ENCODE measurements around the gene CLIC4.
"Not testable (repeated sequence)": the region's sequence is repeated elsewhere in the genome, so short reads cannot be mapped to it uniquely, and the experiment has no call there.

Gene CLIC4

DNA sequence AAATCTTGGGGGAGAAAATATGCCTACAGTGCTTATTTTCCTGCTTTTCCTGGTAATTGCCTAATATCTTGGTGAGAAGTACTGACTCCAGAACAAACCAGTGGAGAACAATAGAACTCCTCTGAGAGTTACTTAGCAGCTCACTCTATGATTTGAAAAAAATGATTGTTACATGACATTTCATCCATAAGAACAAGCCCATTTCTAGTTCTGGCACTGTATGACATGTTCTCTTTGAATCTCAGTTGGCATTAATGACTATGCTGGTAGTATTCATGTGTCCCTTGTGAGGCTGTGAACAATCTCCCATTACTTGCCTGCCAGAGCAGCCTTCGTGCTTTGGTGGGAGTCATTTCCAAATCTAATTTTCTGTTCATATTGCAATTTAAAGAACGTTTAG lies 58.0 kb downstream of the CLIC4 start:
- Histone ChIP-seq H3K27me3 (replicated peaks; ENCODE audit: control insufficient read depth, insufficient read depth, low read length, poor library complexity, severe bottlenecking) (no peaks in the 10 kb centered on the region), H3K4me3 (ENCODE audit: insufficient read depth, low read depth, low read length, poor library complexity, severe bottlenecking) (no peak overlapping the region), H3K4me1 (ENCODE audit: control insufficient read depth, insufficient read depth, low read length, poor library complexity, severe bottlenecking) (no peaks in the 10 kb centered on the region), H3K27ac (ENCODE audit: insufficient read depth, low read length, poor library complexity, severe bottlenecking) (no peak overlapping the region), H3K9me3 (ENCODE audit: control insufficient read depth, low read length) (no peaks in the 10 kb centered on the region), H3K36me3 (ENCODE audit: control insufficient read depth, insufficient read depth, low read length) (no peaks in the 10 kb centered on the region)
- DNase-seq: no peak

- DNase-seq: no peak
- Histone ChIP-seq H3K27me3 (replicated peaks; ENCODE audit: control insufficient read depth, insufficient read depth, low read length, poor library complexity, severe bottlenecking) (no peaks in the 10 kb centered on the region), H3K9me3 (ENCODE audit: control insufficient read depth, low read length) (no peaks in the 10 kb centered on the region), H3K27ac (ENCODE audit: insufficient read depth, low read length, poor library complexity, severe bottlenecking) (no peak overlapping the region), H3K36me3 (ENCODE audit: control insufficient read depth, insufficient read depth, low read length) (no peaks in the 10 kb centered on the region), H3K4me3 (ENCODE audit: insufficient read depth, low read depth, low read length, poor library complexity, severe bottlenecking) (no peak overlapping the region), H3K4me1 (ENCODE audit: control insufficient read depth, insufficient read depth, low read length, poor library complexity, severe bottlenecking) (no peaks in the 10 kb centered on the region)
Observed at GRCh38 chr1:24803987-24804530, 58.8 kb downstream of the CLIC4 start.

- H3K27ac ChIP-seq (ENCODE audit: insufficient read depth, low read length, poor library complexity, severe bottlenecking): no peak overlapping the region
- H3K36me3 ChIP-seq (ENCODE audit: control insufficient read depth, insufficient read depth, low read length): no peaks in the 10 kb centered on the region
- no peaks in the 10 kb centered on the region for H3K9me3 ChIP-seq (ENCODE audit: control insufficient read depth, low read length)
- DNase-seq: no peak
- H3K27me3 ChIP-seq (replicated peaks; ENCODE audit: control insufficient read depth, insufficient read depth, low read length, poor library complexity, severe bottlenecking): no peaks in the 10 kb centered on the region
- H3K4me3 ChIP-seq (ENCODE audit: insufficient read depth, low read depth, low read length, poor library complexity, severe bottlenecking): no peak overlapping the region
- H3K4me1 ChIP-seq (ENCODE audit: control insufficient read depth, insufficient read depth, low read length, poor library complexity, severe bottlenecking): no peaks in the 10 kb centered on the region
Observed at GRCh38 chr1:24805534-24806301, 60.5 kb downstream of the CLIC4 start.

- Histone ChIP-seq H3K4me3 (ENCODE audit: insufficient read depth, low read depth, low read length, poor library complexity, severe bottlenecking) (no peak overlapping the region), H3K4me1 (ENCODE audit: control insufficient read depth, insufficient read depth, low read length, poor library complexity, severe bottlenecking) (no peaks in the 10 kb centered on the region), H3K27ac (ENCODE audit: insufficient read depth, low read length, poor library complexity, severe bottlenecking) (no peak overlapping the region), H3K9me3 (ENCODE audit: control insufficient read depth, low read length) (no peaks in the 10 kb centered on the region), H3K27me3 (replicated peaks; ENCODE audit: control insufficient read depth, insufficient read depth, low read length, poor library complexity, severe bottlenecking) (no peaks in the 10 kb centered on the region), H3K36me3 (ENCODE audit: control insufficient read depth, insufficient read depth, low read length) (no peaks in the 10 kb centered on the region)
- DNase-seq: no peak
Observed at GRCh38 chr1:24806588-24806987, 61.3 kb downstream of the CLIC4 start.

DNA sequence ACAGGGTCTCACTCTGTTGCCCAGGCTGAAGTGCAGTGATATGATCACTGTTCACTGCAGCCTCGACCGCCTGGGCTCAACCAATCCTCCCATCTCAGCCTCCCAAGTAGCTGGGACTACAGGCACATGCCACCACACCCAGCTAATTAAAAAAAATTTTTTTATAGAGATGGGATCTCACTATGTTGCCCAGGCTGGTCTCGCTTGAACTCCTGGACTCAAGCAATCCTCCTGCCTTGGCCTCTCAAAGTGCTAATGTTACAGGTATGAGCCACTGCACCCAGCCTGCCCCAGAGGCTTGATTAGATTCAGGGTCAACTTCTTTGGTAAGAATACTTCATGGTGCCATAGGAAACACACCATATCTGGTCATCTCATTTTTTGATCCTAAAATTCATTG lies 66.2 kb downstream of the CLIC4 start:
- DNase-seq; H3K27ac ChIP-seq (ENCODE audit: insufficient read depth, low read length, poor library complexity, severe bottlenecking); H3K4me1 ChIP-seq (ENCODE audit: control insufficient read depth, insufficient read depth, low read length, poor library complexity, severe bottlenecking); H3K9me3 ChIP-seq (ENCODE audit: control insufficient read depth, low read length); H3K4me3 ChIP-seq (ENCODE audit: insufficient read depth, low read depth, low read length, poor library complexity, severe bottlenecking); H3K27me3 ChIP-seq (replicated peaks; ENCODE audit: control insufficient read depth, insufficient read depth, low read length, poor library complexity, severe bottlenecking); H3K36me3 ChIP-seq (ENCODE audit: control insufficient read depth, insufficient read depth, low read length): not testable (repeated sequence)

GRCh38 chr1:24820221-24820620 lies 75.0 kb downstream of the CLIC4 start:
- not testable (repeated sequence) for H3K9me3 ChIP-seq (ENCODE audit: control insufficient read depth, low read length); DNase-seq; H3K27me3 ChIP-seq (replicated peaks; ENCODE audit: control insufficient read depth, insufficient read depth, low read length, poor library complexity, severe bottlenecking); H3K36me3 ChIP-seq (ENCODE audit: control insufficient read depth, insufficient read depth, low read length); H3K4me3 ChIP-seq (ENCODE audit: insufficient read depth, low read depth, low read length, poor library complexity, severe bottlenecking); H3K27ac ChIP-seq (ENCODE audit: insufficient read depth, low read length, poor library complexity, severe bottlenecking); H3K4me1 ChIP-seq (ENCODE audit: control insufficient read depth, insufficient read depth, low read length, poor library complexity, severe bottlenecking)

DNA sequence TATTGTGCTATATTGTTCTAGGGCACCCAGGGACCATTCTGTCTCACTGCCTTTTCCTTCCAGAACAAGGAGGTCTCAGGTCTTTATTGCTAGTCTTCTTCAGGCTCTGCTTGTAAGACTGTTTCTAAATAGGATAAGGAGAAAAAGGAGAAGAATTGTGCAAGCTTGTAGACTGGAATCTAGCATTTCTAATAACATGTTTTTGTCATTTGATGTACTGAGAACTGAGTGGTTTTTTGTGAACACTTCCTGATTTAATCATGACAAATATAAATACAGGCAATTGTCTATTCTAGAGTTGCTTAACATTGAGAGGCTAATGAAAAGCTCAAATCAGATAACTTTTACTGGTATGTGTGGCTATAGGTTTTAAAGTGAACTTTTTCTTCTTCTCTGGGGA lies 77.6 kb downstream of the CLIC4 start:
- H3K27ac ChIP-seq (ENCODE audit: insufficient read depth, low read length, poor library complexity, severe bottlenecking): no peak overlapping the region
- H3K36me3 ChIP-seq (ENCODE audit: control insufficient read depth, insufficient read depth, low read length): no peaks in the 10 kb centered on the region
- H3K9me3 ChIP-seq (ENCODE audit: control insufficient read depth, low read length): no peaks in the 10 kb centered on the region
- H3K4me3 ChIP-seq (ENCODE audit: insufficient read depth, low read depth, low read length, poor library complexity, severe bottlenecking): no peak overlapping the region
- H3K27me3 ChIP-seq (replicated peaks; ENCODE audit: control insufficient read depth, insufficient read depth, low read length, poor library complexity, severe bottlenecking): no peaks in the 10 kb centered on the region
- DNase-seq: no peak
- H3K4me1 ChIP-seq (ENCODE audit: control insufficient read depth, insufficient read depth, low read length, poor library complexity, severe bottlenecking): no peaks in the 10 kb centered on the region

DNA sequence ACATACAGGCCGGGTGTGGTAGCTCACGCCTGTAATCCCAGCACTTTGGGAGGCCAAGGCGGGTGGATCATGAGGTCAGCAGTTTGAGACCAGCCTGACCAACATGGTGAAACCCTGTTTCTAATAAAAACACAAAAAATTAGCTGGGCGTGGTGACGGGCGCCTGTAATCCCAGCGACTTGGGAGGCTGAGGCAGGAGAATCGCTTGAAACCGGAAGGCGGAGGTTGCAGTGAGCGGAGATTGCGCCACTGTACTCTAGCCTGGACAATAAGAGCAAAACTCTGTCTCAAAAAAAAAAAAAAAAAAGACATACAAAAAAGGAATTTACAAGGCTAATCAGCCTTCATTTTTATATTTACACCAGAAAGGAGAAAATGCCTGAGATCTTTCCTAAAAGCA lies 78.2 kb downstream of the CLIC4 start:
- H3K36me3 ChIP-seq (ENCODE audit: control insufficient read depth, insufficient read depth, low read length); H3K27me3 ChIP-seq (replicated peaks; ENCODE audit: control insufficient read depth, insufficient read depth, low read length, poor library complexity, severe bottlenecking); H3K4me1 ChIP-seq (ENCODE audit: control insufficient read depth, insufficient read depth, low read length, poor library complexity, severe bottlenecking); H3K27ac ChIP-seq (ENCODE audit: insufficient read depth, low read length, poor library complexity, severe bottlenecking); H3K4me3 ChIP-seq (ENCODE audit: insufficient read depth, low read depth, low read length, poor library complexity, severe bottlenecking); DNase-seq; H3K9me3 ChIP-seq (ENCODE audit: control insufficient read depth, low read length): not testable (repeated sequence)

DNA sequence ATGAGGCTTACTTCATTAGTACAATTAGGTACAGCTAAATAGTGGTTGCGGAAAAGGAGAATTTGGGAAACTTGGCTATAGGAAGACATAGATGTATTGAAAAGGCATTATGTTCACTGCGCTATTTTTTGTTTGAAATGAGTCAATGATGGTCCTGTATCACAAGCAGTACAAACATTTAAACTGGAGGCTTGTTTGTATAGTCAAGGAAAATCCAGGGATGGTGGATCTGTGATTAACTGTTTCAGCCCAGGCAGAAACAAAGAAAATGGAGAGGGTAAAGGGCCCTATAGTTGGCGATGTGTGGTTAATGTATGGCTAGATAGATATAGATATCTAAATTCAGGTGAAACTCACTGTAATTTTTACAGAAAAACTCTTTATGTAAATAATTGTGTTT lies 79.9 kb downstream of the CLIC4 start:
- no peaks in the 10 kb centered on the region for H3K4me1 ChIP-seq (ENCODE audit: control insufficient read depth, insufficient read depth, low read length, poor library complexity, severe bottlenecking)
- H3K27me3 ChIP-seq (replicated peaks; ENCODE audit: control insufficient read depth, insufficient read depth, low read length, poor library complexity, severe bottlenecking): no peaks in the 10 kb centered on the region
- H3K27ac ChIP-seq (ENCODE audit: insufficient read depth, low read length, poor library complexity, severe bottlenecking): no peak overlapping the region
- no peak overlapping the region for H3K4me3 ChIP-seq (ENCODE audit: insufficient read depth, low read depth, low read length, poor library complexity, severe bottlenecking)
- no peaks in the 10 kb centered on the region for H3K9me3 ChIP-seq (ENCODE audit: control insufficient read depth, low read length)
- no peak for DNase-seq
- H3K36me3 ChIP-seq (ENCODE audit: control insufficient read depth, insufficient read depth, low read length): no peaks in the 10 kb centered on the region

GRCh38 chr1:24826510-24826909 lies 81.3 kb downstream of the CLIC4 start:
- no peak for DNase-seq
- Histone ChIP-seq H3K27me3 (replicated peaks; ENCODE audit: control insufficient read depth, insufficient read depth, low read length, poor library complexity, severe bottlenecking) (no peaks in the 10 kb centered on the region), H3K9me3 (ENCODE audit: control insufficient read depth, low read length) (no peaks in the 10 kb centered on the region), H3K4me1 (ENCODE audit: control insufficient read depth, insufficient read depth, low read length, poor library complexity, severe bottlenecking) (no peaks in the 10 kb centered on the region), H3K27ac (ENCODE audit: insufficient read depth, low read length, poor library complexity, severe bottlenecking) (no peak overlapping the region), H3K4me3 (ENCODE audit: insufficient read depth, low read depth, low read length, poor library complexity, severe bottlenecking) (no peak overlapping the region), H3K36me3 (ENCODE audit: control insufficient read depth, insufficient read depth, low read length) (no peaks in the 10 kb centered on the region)
